Neural cell (in vitro differentiated cells): ENCODE measurements around the gene BCAN.

Experiments used
- CTCF ChIP-seq: fragments of 450-650 bp; IDR thresholded peaks from 2 replicates; pipeline ENCODE4 v1.5.1; 2014; ENCODE audit warnings: antibody characterized with exemption, mild to moderate bottlenecking, moderate library complexity; ENCODE audit not compliant: poor library complexity, severe bottlenecking
- EP300 ChIP-seq: fragments of 450-650 bp; conservative IDR thresholded peaks from 2 replicates; pipeline ENCODE4 v1.6.1; 2014; ENCODE audit warnings: antibody characterized with exemption, mild to moderate bottlenecking, moderate library complexity; ENCODE audit not compliant: poor library complexity, severe bottlenecking
- EZH2 ChIP-seq: fragments of 200-600, 300-800 bp; shearing (Covaris generic), sonication (generic); IDR thresholded peaks from 2 replicates; pipeline ENCODE4 v1.6.1; 2014; ENCODE audit warnings: antibody characterized with exemption, low read length, borderline replicate concordance, mild to moderate bottlenecking; ENCODE audit not compliant: insufficient read depth, poor library complexity, severe bottlenecking
- MXI1 ChIP-seq: fragments of 450-650 bp; conservative IDR thresholded peaks from 2 replicates; pipeline ENCODE4 v1.6.1; 2014; ENCODE audit warnings: antibody characterized with exemption, mild to moderate bottlenecking; ENCODE audit not compliant: poor library complexity, severe bottlenecking
- POLR2AphosphoS5 ChIP-seq: IDR thresholded peaks from 2 replicates; pipeline ENCODE4 v1.6.1; 2012
- RAD21 ChIP-seq: fragments of 450-650 bp; conservative IDR thresholded peaks from 2 replicates; pipeline ENCODE4 v1.6.1; 2014; ENCODE audit warnings: antibody characterized with exemption, mild to moderate bottlenecking, moderate library complexity
- SMC3 ChIP-seq: fragments of 450-650 bp; conservative IDR thresholded peaks from 2 replicates; pipeline ENCODE4 v1.6.1; 2014; ENCODE audit warnings: antibody characterized with exemption, mild to moderate bottlenecking, moderate library complexity; ENCODE audit not compliant: poor library complexity
- TAF1 ChIP-seq: IDR thresholded peaks from 2 replicates; pipeline ENCODE4 v1.6.1; 2012; ENCODE audit warnings: low read depth

- TF ChIP-seq CTCF (peak; percentile 2), POLR2AphosphoS5 (no peak), EP300 (no peak), EZH2 (no peak), SMC3 (no peak), MXI1 (no peak), TAF1 (no peak), RAD21 (no peak)
These were observed 540 bp downstream of the BCAN start for GRCh38 chr1:156642265-156643048.
